Measurements from ENCODE around the gene TMEM101. TPM values are rescaled to one million over a fixed set of nuclear protein-coding genes. Genes with fewer than 3 reads are reported as not detected.

Gene TMEM101
- total and polyA plus RNA-seq, 2 of the 13 experiments (the other 11 are each of a cell fraction or from before 2014, with no cell fraction given), result 72.0 to 100 TPM

DNA sequence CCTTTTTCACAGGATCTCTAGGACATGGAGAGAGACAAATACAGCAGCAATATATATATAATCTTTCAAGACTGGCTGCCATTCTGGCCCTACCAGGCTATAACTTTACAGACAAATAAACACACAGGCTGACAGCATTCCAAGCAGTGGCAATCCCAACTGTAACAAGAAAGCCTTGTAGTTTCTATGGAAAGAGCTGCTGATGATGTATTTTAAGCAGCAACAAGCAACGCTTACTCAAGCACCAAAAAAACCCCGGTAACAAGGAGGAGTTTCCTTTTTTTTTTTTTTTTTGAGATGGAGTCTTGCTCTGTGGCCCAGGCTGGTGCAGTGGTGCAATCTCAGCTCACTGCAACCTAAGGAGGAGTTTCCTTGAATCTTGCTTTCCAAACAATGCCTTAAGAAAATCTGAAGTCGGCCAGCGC, 28.5 kb upstream of the TMEM101 start:
- Histone ChIP-seq H3K9me3 (ENCODE audit: low read length) (no peaks in the 10 kb centered on the region), H3K36me3 (replicated peaks in 1 of 2; ENCODE audit: control insufficient read depth in 1 of 2, insufficient read depth in 2 of 2, low read length in 2 of 2) (peaks cover 20 to 56% of the 10 kb centered on the region in 2 experiments), H3K27me3 (ENCODE audit: control insufficient read depth in 1 of 2, insufficient read depth in 2 of 2, low read length in 2 of 2) (no peaks in the 10 kb centered on the region), H3K27ac (ENCODE audit: extremely low read length, insufficient read depth, low read length) (no peak overlapping the region), H3K9ac (ENCODE audit: insufficient read depth, low read depth, low read length) (no peak overlapping the region), H3K4me2 (ENCODE audit: low read depth, low read length) (no peak overlapping the region), H3K79me2 (ENCODE audit: insufficient read depth, low read length) (peaks cover 59% of the 10 kb centered on the region), H2AFZ (ENCODE audit: low read length) (no peak overlapping the region), H4K20me1 (ENCODE audit: insufficient read depth, low read length) (peaks cover 25% of the 10 kb centered on the region), H3K4me1 (ENCODE audit: insufficient read depth, low read length) (peaks cover 19% of the 10 kb centered on the region), H3K4me3 (replicated peaks in 1 of 3; ENCODE audit: insufficient read depth in 1 of 3, low read depth in 2 of 3, low read length in 3 of 3) (no peak overlapping the region)
- TF ChIP-seq ELF4 (CRISPR knock-in tag; IDR thresholded peaks at IDR 0.05; ENCODE audit: borderline replicate concordance) (no peak), ZNF264 (CRISPR knock-in tag; IDR thresholded peaks at IDR 0.05) (no peak), ZFP90 (CRISPR knock-in tag; IDR thresholded peaks at IDR 0.05; ENCODE audit: borderline replicate concordance) (no peak), RFXANK (CRISPR knock-in tag; IDR thresholded peaks at IDR 0.05) (no peak)
- TF ChIP-seq, protein P1, sequence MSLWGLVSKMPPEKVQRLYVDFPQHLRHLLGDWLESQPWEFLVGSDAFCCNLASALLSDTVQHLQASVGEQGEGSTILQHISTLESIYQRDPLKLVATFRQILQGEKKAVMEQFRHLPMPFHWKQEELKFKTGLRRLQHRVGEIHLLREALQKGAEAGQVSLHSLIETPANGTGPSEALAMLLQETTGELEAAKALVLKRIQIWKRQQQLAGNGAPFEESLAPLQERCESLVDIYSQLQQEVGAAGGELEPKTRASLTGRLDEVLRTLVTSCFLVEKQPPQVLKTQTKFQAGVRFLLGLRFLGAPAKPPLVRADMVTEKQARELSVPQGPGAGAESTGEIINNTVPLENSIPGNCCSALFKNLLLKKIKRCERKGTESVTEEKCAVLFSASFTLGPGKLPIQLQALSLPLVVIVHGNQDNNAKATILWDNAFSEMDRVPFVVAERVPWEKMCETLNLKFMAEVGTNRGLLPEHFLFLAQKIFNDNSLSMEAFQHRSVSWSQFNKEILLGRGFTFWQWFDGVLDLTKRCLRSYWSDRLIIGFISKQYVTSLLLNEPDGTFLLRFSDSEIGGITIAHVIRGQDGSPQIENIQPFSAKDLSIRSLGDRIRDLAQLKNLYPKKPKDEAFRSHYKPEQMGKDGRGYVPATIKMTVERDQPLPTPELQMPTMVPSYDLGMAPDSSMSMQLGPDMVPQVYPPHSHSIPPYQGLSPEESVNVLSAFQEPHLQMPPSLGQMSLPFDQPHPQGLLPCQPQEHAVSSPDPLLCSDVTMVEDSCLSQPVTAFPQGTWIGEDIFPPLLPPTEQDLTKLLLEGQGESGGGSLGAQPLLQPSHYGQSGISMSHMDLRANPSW (CRISPR knock-in tag; IDR thresholded peaks at IDR 0.05; ENCODE audit: borderline replicate concordance), result no peak
- intact Hi-C loops (cut with micrococcal nuclease; ENCODE audit: unreplicated experiment), result no loop called here
- CTCF ChIA-PET (ENCODE audit: low intra/inter-chr PET ratio, low total read pairs), result no interaction called here
- POLR2A ChIA-PET, result interaction anchor here (0.7 to 2.6 kb wide), 2 partner anchors 23 to 105 kb away, joined by 4 to 8 read pairs; partner anchors contain the start of gene LSM12
- 97% methylated on average over 4 of the region's 4 CpGs for WGBS (ENCODE audit: low lambda C conversion rate)
- in situ Hi-C loops (cut with HindIII; ENCODE audit: extremely low pct_ligation_motif_present, low pct_unique_long_range_greater_than_20kb), result loop anchor here (10.0 kb wide), 1 partner anchor 98 kb away; the partner anchor contains the start of gene PPY
- ATAC-seq (no peak), FAIRE-seq (no peak), DNase-seq (ENCODE audit: low spot score) (no peak)
- BruUV-seq (replicated peaks), result no TSS peak

Measured in HepG2 (cell line).